ENCODE measurements around the gene PRLR. TPM values are rescaled to one million over a fixed set of nuclear protein-coding genes. Genes with fewer than 3 reads are reported as not detected.

PRLR gene
- total RNA-seq, 1 donor from 2014 or later, result 1.2 TPM

GRCh38 chr5:35237580-35238376, 7.5 kb upstream of the PRLR start:
- DNase-seq (ENCODE audit: low spot score in 2 of 2) (no peak), FAIRE-seq (no peak)

GRCh38 chr5:35236770-35237169, 6.5 kb upstream of the PRLR start:
- FAIRE-seq, result no peak

GRCh38 chr5:35233601-35234000, 3.3 kb upstream of the PRLR start:
- DNase-seq (ENCODE audit: low spot score in 2 of 2), result no peak

More at GRCh38 chr5:35236770-35237169, 6.5 kb upstream of the PRLR start:
- no peak for DNase-seq (ENCODE audit: low spot score in 2 of 2)

GRCh38 chr5:35233121-35233520, 2.8 kb upstream of the PRLR start:
- FAIRE-seq (no peak), DNase-seq (ENCODE audit: low spot score in 2 of 2) (no peak)

More at GRCh38 chr5:35233601-35234000, 3.3 kb upstream of the PRLR start:
- no peak for FAIRE-seq

GRCh38 chr5:35232124-35232523, 1.8 kb upstream of the PRLR start:
- FAIRE-seq (no peak), DNase-seq (ENCODE audit: low spot score in 2 of 2) (no peak)

DNA sequence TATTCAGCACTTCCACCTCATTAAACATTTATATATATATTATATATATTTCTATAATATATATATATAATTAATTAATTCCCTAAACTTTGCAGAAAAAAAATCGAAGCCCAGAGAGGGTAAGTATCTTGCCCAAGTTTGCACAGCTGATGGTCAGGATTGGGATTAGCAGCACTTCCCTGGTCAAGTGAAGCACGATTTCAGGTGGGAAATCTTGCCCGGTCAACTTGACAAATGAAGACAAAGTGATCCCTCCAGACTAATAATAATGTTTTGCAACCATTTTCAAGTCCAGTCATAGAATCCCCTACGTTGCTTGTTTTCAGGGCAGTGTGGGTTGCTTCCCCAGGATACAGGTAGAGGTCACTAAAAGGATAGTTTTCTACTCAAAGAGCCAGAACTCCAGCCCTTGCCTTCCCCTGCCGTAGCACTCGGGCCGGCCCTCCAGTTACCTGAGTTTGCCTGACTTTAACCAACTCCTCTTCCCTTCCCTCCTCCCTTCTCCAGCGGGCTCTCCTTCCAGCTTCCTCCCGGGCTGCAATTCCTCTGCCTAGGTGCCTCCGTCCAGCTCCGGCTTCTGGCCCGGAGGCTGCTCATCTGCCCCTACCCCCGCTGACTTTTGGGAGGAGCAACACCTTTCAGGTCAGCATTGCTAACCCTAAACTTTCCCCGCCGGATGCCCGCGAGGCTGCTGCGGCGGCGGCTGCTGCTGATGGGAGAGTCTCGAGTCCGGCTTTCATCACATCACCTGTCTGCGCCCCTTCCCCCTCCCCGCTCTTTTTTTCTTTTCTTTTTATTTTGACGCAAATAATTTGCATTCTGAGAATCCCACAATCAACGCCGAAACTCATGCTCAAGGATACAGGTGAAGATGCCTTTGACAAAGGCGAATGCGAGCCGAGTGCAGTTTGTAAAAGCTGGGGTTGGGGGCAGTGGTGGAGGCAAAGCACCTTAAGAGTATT, 930 bp downstream of the PRLR start:
- FAIRE-seq, result no peak

GRCh38 chr5:35228310-35228709, 2.0 kb downstream of the PRLR start:
- no peak for DNase-seq (ENCODE audit: low spot score in 2 of 2)
- FAIRE-seq, result no peak

More for the DNA sequence above, 930 bp downstream of the PRLR start:
- peak in 1 of 2 donors; percentile 16 for DNase-seq (ENCODE audit: low spot score in 2 of 2)

GRCh38 chr5:35227720-35228119, 2.6 kb downstream of the PRLR start:
- FAIRE-seq, result no peak
- DNase-seq (ENCODE audit: low spot score in 2 of 2), result no peak

GRCh38 chr5:35223787-35224395, 6.4 kb downstream of the PRLR start:
- DNase-seq (ENCODE audit: low spot score in 2 of 2), result no peak

DNA sequence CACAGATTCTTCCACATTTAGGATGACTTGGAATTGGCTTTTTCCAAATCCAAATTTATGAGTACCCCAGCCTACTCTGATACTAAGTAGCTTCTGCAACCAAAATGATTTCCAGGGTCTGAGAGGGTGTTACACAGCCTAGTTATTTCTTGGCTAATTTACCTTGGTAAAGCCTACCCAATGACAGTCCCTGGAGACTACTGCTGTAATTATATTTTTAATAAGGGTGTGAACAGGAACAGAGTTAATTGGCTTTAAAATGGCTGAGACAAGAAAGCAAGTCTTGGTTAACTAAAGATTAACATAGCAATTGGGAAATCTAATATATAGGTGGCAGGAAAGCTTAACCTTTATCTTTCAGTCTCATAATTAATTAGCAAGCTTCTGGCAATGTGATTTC, 9.3 kb downstream of the PRLR start:
- FAIRE-seq (no peak), DNase-seq (ENCODE audit: low spot score in 2 of 2) (no peak)

More at GRCh38 chr5:35223787-35224395, 6.4 kb downstream of the PRLR start:
- no peak for FAIRE-seq

DNA sequence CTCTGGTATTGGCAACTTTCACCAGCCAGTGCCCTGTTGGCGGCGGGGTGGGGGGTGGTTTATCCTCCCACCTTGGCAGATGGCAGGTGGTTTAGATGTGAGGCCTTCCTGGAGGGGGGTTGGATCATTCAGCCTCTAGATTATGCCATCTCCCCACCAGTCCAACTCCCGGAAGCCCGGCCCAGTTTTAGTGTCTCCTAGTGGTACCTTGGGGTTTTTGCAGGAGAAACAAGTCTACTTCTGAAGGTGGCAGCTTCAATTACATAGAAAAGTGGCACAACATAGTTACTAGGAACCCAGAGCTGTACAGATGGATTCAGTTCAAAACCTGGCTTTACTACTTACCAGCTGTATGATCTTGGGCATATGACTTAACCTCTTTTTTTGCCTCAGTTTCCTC, 11.3 kb downstream of the PRLR start:
- FAIRE-seq, result no peak
- no peak for DNase-seq (ENCODE audit: low spot score in 2 of 2)

DNA sequence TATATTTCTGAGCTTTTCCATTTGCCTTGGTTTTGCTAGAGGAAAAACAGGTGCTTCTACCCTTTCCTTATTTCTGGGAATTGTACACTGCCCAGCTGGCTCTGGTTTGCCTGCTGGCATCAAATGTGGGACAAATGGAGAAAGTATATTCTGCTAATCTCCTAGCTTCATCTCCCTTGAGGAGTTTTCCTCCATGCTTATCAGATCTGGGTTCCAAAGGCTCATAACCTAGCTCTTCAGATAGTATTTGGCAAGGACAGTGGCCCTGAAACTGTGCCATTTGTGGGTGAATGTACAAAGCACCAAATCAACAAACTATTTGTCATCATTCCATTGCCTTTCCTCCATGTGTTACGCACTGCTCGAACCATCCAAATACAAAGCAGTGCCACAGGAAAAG, 16.2 kb downstream of the PRLR start:
- FAIRE-seq (no peak), DNase-seq (ENCODE audit: low spot score in 2 of 2) (no peak)

GRCh38 chr5:35213608-35214007, 16.7 kb downstream of the PRLR start:
- no peak for DNase-seq (ENCODE audit: low spot score in 2 of 2)
- FAIRE-seq, result no peak

DNA sequence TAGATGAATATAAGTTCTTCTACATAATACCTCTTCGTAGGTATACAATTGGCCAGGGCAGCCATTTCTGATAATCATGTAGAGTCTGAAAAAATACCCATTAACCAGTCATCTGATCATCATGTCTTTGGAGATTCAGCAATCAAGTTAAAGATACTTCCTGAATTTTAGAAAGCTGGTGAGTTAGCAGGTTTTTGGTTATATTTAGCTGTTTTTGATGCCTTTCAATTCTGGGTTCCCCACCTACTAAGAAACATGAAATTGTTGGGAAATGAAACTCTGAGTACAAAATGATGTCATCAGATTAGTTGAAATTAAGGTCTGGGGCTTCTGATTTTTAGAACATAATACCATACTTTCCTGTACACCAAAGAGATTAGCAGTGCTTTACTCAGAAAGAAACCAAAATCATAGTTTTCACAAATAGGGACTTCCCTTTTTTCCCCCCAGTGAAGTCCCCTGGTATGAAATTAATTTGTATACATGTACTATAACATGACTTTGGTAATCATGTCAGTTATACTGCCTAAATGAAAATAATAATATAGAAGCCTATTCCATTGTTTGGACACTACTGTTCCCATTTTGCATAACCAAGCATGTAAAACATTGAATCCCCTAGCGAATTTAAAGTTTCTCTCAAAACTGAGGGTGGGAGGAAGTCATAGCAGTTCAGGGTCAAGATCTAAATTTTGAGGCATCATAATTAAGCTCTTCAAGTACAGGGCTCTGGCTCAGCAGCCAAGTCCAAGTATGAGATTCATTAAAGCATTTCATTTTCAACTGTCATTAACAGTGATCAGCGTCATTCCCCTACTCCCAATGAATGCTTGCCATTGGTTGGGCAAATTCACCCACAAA, 17.9 kb downstream of the PRLR start:
- FAIRE-seq (no peak), DNase-seq (ENCODE audit: low spot score in 2 of 2) (no peak)

GRCh38 chr5:35209862-35210261, 20.4 kb downstream of the PRLR start:
- DNase-seq (ENCODE audit: low spot score in 2 of 2), result no peak
- FAIRE-seq, result no peak

GRCh38 chr5:35205606-35206005, 24.7 kb downstream of the PRLR start:
- FAIRE-seq (no peak), DNase-seq (ENCODE audit: low spot score in 2 of 2) (no peak)

DNA sequence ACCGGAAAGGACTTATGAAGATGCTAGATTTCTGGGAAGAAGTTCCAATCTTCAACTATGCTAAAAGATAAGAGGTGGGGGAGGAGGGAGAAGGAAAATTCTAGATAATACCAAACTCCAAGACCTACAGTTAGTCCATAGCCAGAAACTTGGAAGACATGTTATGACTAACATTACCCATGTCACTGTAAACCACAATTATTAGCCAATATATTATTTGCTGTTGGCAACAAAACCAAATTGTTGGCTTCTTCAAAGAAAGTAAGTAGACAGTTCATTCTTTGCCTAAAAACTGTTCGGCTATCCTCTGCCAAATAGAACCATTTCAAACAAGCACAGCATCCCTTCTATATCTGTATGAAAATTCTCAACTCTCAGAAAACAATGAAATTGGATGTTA, 25.1 kb downstream of the PRLR start:
- no peak for FAIRE-seq
- DNase-seq (ENCODE audit: low spot score in 2 of 2), result no peak

DNA sequence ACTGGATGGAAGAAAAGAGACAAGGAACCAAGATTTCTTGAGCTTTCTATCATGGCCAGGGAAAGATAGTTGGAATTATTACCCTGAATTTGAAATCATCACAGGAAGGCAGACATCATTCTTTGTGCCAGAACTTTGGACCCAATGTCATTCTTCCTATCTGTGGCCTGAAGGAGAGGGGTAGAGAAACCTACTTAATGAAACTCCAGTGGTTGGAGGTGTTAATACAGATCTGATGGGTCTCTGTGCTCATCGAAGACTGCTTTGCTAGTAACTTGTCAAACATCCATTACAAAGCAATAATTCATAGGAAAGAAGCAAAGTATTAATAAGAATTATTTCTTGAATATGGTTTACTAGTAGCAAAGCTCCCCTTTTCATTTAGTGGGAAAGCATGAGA, 26.9 kb downstream of the PRLR start:
- DNase-seq (ENCODE audit: low spot score in 2 of 2) (no peak), FAIRE-seq (no peak)

- DNase-seq (ENCODE audit: low spot score in 2 of 2) (no peak), FAIRE-seq (no peak)
Measured at GRCh38 chr5:35202319-35203111, 27.8 kb downstream of the PRLR start.

Measured in frontal cortex (tissue), 4 donors.